ENCODE measurements around the gene UBXN6. TPM values are rescaled to one million over a fixed set of nuclear protein-coding genes. Genes with fewer than 3 reads are reported as not detected.

Gene UBXN6
- total and polyA plus RNA-seq, 2 of the 8 experiments (the other 6 are each of a cell fraction or from before 2014, with no cell fraction given) = 28.0 to 43.8 TPM

DNA sequence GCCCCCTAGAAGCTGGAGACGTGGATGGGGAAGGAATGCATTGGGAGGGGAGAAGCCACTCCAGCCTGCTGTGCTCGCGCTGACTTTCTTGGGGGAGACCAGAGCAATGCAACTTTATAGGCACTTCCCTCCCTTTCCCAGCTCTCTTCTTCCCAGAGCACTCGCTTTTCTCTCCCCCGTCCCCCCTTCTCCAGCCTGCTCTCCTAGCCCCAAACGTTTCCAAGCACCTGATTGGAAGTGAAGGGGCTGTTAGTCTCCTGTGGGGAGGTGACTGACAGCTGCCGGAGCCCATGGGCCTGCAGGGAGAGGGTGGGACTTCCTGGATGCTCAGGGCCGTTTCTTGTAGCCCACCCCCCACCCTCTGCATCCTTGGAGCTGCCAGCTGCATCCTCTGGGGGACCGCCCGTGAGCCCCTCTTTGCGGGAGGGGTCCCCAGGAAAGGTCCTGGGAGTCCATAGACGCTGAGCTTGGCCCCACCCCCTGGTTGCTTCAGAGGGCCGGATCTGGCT lies 17.0 kb upstream of the UBXN6 start:
- Histone ChIP-seq H2BK15ac (ENCODE audit: low read length) (no peak overlapping the region), H3K79me1 (ENCODE audit: low read depth, low read length) (peaks cover 17% of the 10 kb centered on the region; the same call in 1 of the 2 replicates), H3K4ac (replicated peaks; ENCODE audit: insufficient read length, low read depth, low read length) (peak overlapping the region; percentile 75), H3K27me3 (replicated peaks in 1 of 4; ENCODE audit: control insufficient read depth in 3 of 4, extremely low read depth in 1 of 4, insufficient read depth in 3 of 4, low read length in 3 of 4) (no peaks in the 10 kb centered on the region; a peak in 1 of 7 replicates), H4K20me1 (replicated peaks in 1 of 2; ENCODE audit: control insufficient read depth in 1 of 2, insufficient read depth in 2 of 2, low read length in 2 of 2) (peaks cover 0 to 15% of the 10 kb centered on the region in 2 experiments), H2BK120ac (replicated peaks; ENCODE audit: low read depth, low read length) (no peak overlapping the region), H3K4me3 (ENCODE audit: extremely low read depth in 1 of 4, insufficient read depth in 2 of 4, low read depth in 3 of 4, low read length in 4 of 4) (peak overlapping the region; percentile 69 to 99 (median 74)), H3K27ac (ENCODE audit: low read depth, low read length) (0 out of 2 replicates have a peak overlapping the region, but pooled peaks have one; percentile 43), H2BK12ac (ENCODE audit: low read depth, low read length) (no peak overlapping the region), H3K4me2 (ENCODE audit: insufficient read depth in 1 of 2, low read depth in 2 of 2, low read length in 2 of 2) (peak overlapping the region; percentile 81 to 95), H3K23me2 (ENCODE audit: low read depth, low read length) (peaks cover 22% of the 10 kb centered on the region), H3K4me1 (replicated peaks in 1 of 4; ENCODE audit: control insufficient read depth in 3 of 4, insufficient read depth in 4 of 4, low read length in 3 of 4) (peaks cover 0 to 16% (median 11%) of the 10 kb centered on the region in 4 experiments; a peak in 5 of 7 replicates), H2AFZ (ENCODE audit: low read length) (peak overlapping the region; percentile 76), H3K9ac (replicated peaks in 1 of 4; ENCODE audit: extremely low read depth in 1 of 4, low read depth in 3 of 4, low read length in 3 of 4) (peak overlapping the region in 3 of 4 experiments; percentile 36 to 54 (median 45); a peak in 5 of 7 replicates), H3K23ac (ENCODE audit: insufficient read length) (no peak overlapping the region), H3K56ac (replicated peaks; ENCODE audit: insufficient read length, low read depth, low read length) (peak overlapping the region; percentile 5), H4K91ac (replicated peaks; ENCODE audit: insufficient read length, low read length) (no peak overlapping the region), H4K5ac (ENCODE audit: insufficient read length, low read depth, low read length) (no peak overlapping the region), H2BK5ac (ENCODE audit: low read depth, low read length) (peak overlapping the region; percentile 63; the same call in 1 of the 2 replicates), H3K18ac (ENCODE audit: extremely low read depth, low read length) (no peak overlapping the region), H3K9me3 (ENCODE audit: insufficient read depth in 2 of 2, low read depth in 1 of 2, low read length in 1 of 2) (no peaks in the 10 kb centered on the region), H3K79me2 (ENCODE audit: control insufficient read depth in 1 of 2, insufficient read depth in 2 of 2, low read length in 2 of 2) (peaks cover 14 to 35% of the 10 kb centered on the region in 2 experiments; a peak in 3 of 4 replicates), H4K8ac (ENCODE audit: extremely low read depth, insufficient read depth, low read length) (peak overlapping the region; percentile 80), H3K36me3 (ENCODE audit: control insufficient read depth in 2 of 4, insufficient read depth in 4 of 4, low read length in 3 of 4) (peaks cover 8 to 28% (median 17%) of the 10 kb centered on the region in 4 experiments; a peak in 7 of 8 replicates), H2AK5ac (ENCODE audit: low read depth, low read length) (no peak overlapping the region), H2BK20ac (ENCODE audit: low read length) (no peak overlapping the region), H3K14ac (ENCODE audit: insufficient read length) (no peak overlapping the region)
- 4% methylated on average over 13 of the region's 13 CpGs; no CpG with 5 or more reads in 1 of the 2 experiments for WGBS, 2 experiments (ENCODE audit: extremely low coverage in 1 of 2, insufficient coverage in 1 of 2, insufficient read length in 1 of 2, insufficient replicate concordance in 2 of 2, low coverage in 1 of 2, low lambda C conversion rate in 2 of 2, missing lambda C conversion rate in 1 of 2)
- peak; percentile 68 to 79 for DNase-seq (ENCODE audit: low read depth in 1 of 2, low spot score in 2 of 2)
- FAIRE-seq = peak; percentile 83
- CTCF ChIA-PET (ENCODE audit: partially characterized antibody) = interaction anchor here (0.6 to 2.1 kb wide), 11 partner anchors 20 to 551 kb away, joined by 3 to 6 read pairs (median 3); no protein-coding TSS in a partner anchor
- POLR2A ChIA-PET (ENCODE audit: partially characterized antibody) = interaction anchor here (0.5 to 1.8 kb wide), 17 partner anchors 8 to 259 kb away, joined by 3 to 6 read pairs (median 3); partner anchors contain the start of genes PLIN4 and PLIN5
- TF ChIP-seq TEAD4 (IDR thresholded peaks at IDR 0.05; ENCODE audit: low read depth, low read length) (no peak), RAD21 (IDR thresholded peaks at IDR 0.05 in 1 of 2, conservative IDR thresholded peaks at IDR 0.05 in 1 of 2; ENCODE audit: low read depth in 2 of 2, low read length in 2 of 2) (no peak), SIN3A (conservative IDR thresholded peaks at IDR 0.05 in 1 of 2, IDR thresholded peaks at IDR 0.05 in 1 of 2; ENCODE audit: low read depth in 1 of 2, low read length in 2 of 2) (peak in 1 of 2 experiments; percentile 56; a peak in 1 of 4 replicates), JUN (IDR thresholded peaks at IDR 0.05; ENCODE audit: low read depth, low read length) (no peak), SP2 (IDR thresholded peaks at IDR 0.05; ENCODE audit: low read length) (peak; percentile 63), JUND (IDR thresholded peaks at IDR 0.05; ENCODE audit: low read length) (no peak), GABPA (IDR thresholded peaks at IDR 0.05; ENCODE audit: borderline replicate concordance, insufficient read depth, low read length) (peak; percentile 86; the same call in 1 of the 2 replicates), SAP30 (IDR thresholded peaks at IDR 0.05; ENCODE audit: insufficient read depth, insufficient replicate concordance, low read length) (no peak), BCL11A (IDR thresholded peaks at IDR 0.05; ENCODE audit: low read depth in 2 of 2, low read length in 2 of 2) (no peak), EGR1 (IDR thresholded peaks at IDR 0.05; ENCODE audit: borderline replicate concordance, low read depth, low read length) (no peak)
- TF ChIP-seq, protein P1, sequence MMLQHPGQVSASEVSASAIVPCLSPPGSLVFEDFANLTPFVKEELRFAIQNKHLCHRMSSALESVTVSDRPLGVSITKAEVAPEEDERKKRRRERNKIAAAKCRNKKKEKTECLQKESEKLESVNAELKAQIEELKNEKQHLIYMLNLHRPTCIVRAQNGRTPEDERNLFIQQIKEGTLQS (IDR thresholded peaks at IDR 0.05; ENCODE audit: insufficient read depth, low read depth, low read length) = no peak
